Measurements from ENCODE around the gene CRISPLD2.
A peak's percentile ranks its signal among the peaks of the same experiment; 100 is the strongest.

Gene CRISPLD2

DNA sequence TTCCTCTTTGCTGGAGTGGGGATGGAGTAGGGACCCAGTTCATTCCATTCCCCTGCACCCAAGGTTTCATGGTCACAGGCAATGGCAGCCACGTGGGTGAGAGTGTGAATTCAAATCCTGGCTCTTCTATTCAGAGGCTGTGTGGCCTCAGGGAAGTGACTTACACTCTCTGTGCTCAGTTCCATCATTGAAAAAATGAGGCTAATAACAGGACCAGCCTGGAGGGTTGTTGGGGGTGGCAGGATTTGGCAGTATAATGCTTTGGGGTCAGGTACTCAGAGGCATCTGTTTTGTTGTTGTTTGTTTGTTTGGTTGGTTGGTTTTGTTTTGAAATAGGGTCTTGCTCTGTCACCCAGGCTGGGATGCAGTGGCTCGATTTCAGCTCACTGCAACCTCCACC is 2.2 kb upstream of the CRISPLD2 start:
- no peak overlapping the region for H3K4me3 ChIP-seq (ENCODE audit: low read depth, low read length)
- TF ChIP-seq CTCF (IDR thresholded peaks at IDR 0.05; ENCODE audit: low read depth, low read length): no peak

- no peak overlapping the region for H3K4me3 ChIP-seq (ENCODE audit: low read depth, low read length)
- TF ChIP-seq CTCF (IDR thresholded peaks at IDR 0.05; ENCODE audit: low read depth, low read length): no peak
Observed at GRCh38 chr16:84818133-84818532, 1.7 kb upstream of the CRISPLD2 start.

- peak overlapping the region; percentile 67 for H3K4me3 ChIP-seq (ENCODE audit: low read depth, low read length)
- no peak for TF ChIP-seq CTCF (IDR thresholded peaks at IDR 0.05; ENCODE audit: low read depth, low read length)
Observed at GRCh38 chr16:84818989-84819643, 669 bp upstream of the CRISPLD2 start.

DNA sequence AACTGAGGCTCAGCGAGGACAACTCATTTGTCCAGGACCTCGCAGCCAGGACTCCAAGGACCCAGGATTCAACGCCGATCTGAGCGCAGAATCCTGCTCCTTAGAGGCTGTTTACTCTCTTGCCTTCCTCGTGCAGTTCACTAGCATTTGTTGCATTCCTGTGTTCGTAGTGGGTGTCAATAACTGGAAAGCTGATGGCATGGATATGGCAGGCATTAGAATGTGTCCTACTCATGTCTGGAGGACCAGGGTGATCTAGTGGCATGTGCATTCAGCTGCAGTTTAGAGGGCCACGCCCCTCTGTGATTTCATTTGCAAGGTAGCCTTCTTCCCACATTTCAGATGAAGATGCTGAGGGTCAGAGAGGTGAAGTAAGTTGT is 510 bp downstream of the CRISPLD2 start:
- no peak for TF ChIP-seq CTCF (IDR thresholded peaks at IDR 0.05; ENCODE audit: low read depth, low read length)
- peak overlapping the region; percentile 67 for H3K4me3 ChIP-seq (ENCODE audit: low read depth, low read length)

DNA sequence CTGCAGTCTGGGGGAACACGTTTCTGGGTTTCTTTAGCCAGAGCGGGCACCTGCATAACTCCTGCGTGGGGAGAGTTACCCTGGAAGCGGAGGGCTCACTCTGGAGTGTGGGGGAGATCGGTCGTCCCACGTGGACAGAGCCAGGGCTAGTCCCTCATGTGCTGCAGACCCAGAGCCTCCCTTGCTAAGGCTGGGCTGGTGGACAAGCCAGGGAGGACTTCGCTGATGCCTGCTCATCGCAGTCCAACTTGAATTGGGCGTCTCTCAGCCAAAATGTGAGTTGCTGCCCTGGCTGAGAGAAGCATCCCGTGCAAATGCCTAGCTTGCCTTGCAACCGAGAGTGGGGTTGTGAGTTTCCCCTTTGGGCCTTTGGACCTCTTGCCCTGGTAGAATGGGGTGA is 986 bp downstream of the CRISPLD2 start:
- no peak for TF ChIP-seq CTCF (IDR thresholded peaks at IDR 0.05; ENCODE audit: low read depth, low read length)

DNA sequence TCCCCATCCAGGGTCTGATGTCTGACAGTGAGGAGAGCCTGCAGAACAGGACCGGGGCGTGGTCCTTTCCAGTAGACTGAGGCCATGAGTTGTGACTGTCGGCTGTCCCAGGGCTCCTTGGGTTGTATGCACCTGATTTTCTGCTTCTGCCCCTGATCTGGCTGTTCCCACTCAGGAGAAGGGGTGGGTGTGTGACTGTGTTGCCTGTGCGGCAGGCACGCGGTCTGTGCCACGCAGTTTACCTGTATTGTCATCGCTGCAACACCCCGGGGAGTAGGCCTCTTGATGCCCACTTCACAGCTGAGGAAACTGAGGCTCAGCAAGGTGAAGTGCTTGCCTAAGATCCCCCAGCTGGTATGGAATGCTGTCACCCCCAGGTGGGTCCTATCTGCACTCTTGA is 1.4 kb downstream of the CRISPLD2 start:
- H3K4me3 ChIP-seq (ENCODE audit: low read depth, low read length): no peak overlapping the region
- TF ChIP-seq CTCF (IDR thresholded peaks at IDR 0.05; ENCODE audit: low read depth, low read length): no peak

More for the DNA sequence above, 986 bp downstream of the CRISPLD2 start:
- H3K4me3 ChIP-seq (ENCODE audit: low read depth, low read length): peak overlapping the region; percentile 67

GRCh38 chr16:84821728-84822689 is 2.2 kb downstream of the CRISPLD2 start:
- no peak for TF ChIP-seq CTCF (IDR thresholded peaks at IDR 0.05; ENCODE audit: low read depth, low read length)
- H3K4me3 ChIP-seq (ENCODE audit: low read depth, low read length): no peak overlapping the region

Measured in WI38 (cell line).